ENCODE results near the gene RABL6.

The RABL6 gene

DNA sequence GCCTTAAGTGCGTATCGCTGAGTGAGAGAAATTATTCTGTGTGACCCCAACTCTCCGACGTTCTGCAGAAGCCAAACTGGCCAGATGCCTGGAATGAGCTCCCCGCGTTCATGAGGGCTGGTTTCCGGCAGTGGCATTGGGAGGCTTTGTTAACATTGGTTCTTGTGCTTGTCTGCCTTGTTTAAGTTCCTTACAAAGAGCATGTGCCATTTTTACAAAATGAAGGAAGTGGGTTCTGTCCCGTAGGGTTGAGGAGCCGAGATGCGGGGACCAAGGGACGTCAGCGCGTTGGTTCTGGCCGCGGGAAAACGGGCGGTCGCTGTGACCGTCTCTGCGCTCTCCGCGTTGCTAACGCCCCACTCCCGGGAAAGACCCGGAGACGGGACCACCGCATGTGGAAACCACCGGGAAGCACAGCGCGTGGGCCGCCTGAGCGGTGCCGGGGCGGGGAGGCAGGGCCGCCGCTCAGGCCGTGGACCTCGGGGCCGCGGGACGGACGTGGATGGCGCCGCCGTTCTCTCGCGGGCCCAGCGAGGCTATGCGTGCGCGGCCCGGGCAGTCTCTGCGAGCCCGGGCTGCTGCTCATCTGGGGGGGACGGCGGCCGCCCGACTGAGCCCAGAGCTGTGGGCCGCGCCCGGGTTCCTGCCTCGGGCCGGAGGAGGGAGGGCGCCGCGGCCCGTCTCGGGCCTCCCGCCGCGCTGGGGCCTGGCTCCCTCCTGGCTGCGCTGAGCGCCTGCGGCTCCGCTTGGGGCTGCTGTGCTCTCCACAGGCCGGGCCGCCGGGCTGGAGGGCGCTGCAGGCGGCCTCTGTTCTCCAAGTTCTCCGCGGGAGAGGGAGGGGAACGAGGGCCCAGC lies 13.4 kb downstream of the RABL6 start:
- no peak overlapping the region for H3K4me3 ChIP-seq (ENCODE audit: low read length)
- no peak overlapping the region for H3K9ac ChIP-seq (ENCODE audit: low read length)
- H3K36me3 ChIP-seq (ENCODE audit: control insufficient read depth, insufficient read depth, low read length) = peaks cover 8% of the 10 kb centered on the region
- no peaks in the 10 kb centered on the region for H3K27me3 ChIP-seq (ENCODE audit: control insufficient read depth, insufficient read depth, low read length)
- no peaks in the 10 kb centered on the region for H3K9me3 ChIP-seq (ENCODE audit: control insufficient read depth, low read length)
- H3K4me1 ChIP-seq (ENCODE audit: control insufficient read depth, insufficient read depth, low read length) = no peaks in the 10 kb centered on the region

DNA sequence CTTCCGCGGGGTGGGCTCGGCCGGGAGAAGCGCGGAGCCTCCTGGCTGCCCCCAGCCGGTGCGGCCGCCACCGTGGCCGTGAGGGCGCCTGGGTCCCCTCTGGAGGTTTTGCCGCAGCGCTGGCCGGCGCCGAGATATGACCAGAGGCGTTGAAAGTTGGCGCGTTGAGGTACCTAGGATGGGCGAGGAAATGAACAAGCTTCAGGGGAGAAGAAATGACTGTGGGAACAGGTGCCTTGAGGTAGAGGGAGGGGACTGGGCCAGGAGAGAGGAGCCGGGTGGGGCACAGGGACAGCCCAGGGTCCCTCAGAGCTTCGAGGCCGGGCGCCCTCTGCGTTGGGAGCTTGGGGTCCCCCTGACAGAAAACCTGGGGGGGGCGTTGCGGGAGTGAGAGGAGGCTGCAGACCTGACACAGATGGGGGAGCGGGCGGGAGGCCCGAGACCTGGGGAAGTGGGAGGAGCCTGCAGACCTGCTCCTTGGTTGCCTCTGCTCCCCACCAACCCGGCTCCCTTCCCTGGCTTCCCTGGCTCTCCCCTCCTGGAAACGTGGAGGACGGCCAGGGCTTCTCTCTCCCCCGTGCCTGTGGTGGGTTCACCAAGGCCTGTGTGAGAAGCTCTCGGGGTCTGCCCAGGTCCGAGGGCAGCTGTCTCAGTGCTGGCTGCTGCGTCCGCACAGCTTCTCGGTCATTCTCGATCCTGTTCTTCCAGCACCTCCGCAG lies 14.2 kb downstream of the RABL6 start:
- Histone ChIP-seq H3K4me3 (ENCODE audit: low read length) (no peak overlapping the region), H3K4me1 (ENCODE audit: control insufficient read depth, insufficient read depth, low read length) (no peaks in the 10 kb centered on the region), H3K9me3 (ENCODE audit: control insufficient read depth, low read length) (no peaks in the 10 kb centered on the region), H3K36me3 (ENCODE audit: control insufficient read depth, insufficient read depth, low read length) (peaks cover 8% of the 10 kb centered on the region), H3K27me3 (ENCODE audit: control insufficient read depth, insufficient read depth, low read length) (no peaks in the 10 kb centered on the region), H3K9ac (ENCODE audit: low read length) (no peak overlapping the region)

- Histone ChIP-seq H3K9ac (ENCODE audit: low read length) (no peak overlapping the region), H3K4me3 (ENCODE audit: low read length) (no peak overlapping the region), H3K27me3 (ENCODE audit: control insufficient read depth, insufficient read depth, low read length) (no peaks in the 10 kb centered on the region), H3K4me1 (ENCODE audit: control insufficient read depth, insufficient read depth, low read length) (no peaks in the 10 kb centered on the region), H3K9me3 (ENCODE audit: control insufficient read depth, low read length) (no peaks in the 10 kb centered on the region), H3K36me3 (ENCODE audit: control insufficient read depth, insufficient read depth, low read length) (peaks cover 8% of the 10 kb centered on the region)
Measured at GRCh38 chr9:136823136-136824046, 15.6 kb downstream of the RABL6 start.

DNA sequence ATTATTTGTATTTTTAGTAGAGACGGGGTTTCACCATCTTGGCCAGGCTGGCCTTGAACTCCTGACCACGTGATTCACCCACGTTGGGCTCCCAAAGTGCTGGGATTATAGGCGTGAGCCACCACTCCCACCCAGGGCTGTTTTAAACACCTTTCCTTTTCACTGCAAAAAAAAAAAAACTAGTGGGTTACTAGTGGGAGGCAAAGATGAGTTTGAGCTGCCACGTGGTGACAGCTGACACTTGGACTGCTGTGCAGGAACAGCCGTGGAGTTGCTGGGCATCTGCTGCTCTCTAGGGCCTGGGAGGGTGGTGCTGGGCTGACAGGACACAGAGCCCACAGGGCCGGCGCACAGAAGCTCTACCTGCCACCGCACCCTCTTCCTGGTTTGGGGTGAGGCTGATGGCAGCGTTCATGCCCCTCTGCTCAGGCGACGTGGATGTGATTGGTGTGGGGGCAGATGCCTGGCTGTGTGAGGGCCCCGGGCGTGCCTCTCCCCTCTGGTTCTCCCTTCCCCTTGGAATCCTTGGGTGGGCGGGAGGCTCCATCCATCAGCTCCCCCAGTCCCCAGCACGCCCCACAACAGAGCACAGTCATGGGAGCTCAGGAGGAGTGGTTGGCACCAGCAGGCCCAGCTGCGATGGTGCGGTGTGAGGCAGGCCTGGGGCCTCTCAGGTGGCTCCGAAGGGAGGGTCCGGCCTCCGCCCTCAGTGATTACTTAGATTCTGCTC lies 16.9 kb downstream of the RABL6 start:
- H3K9me3 ChIP-seq (ENCODE audit: control insufficient read depth, low read length) = no peaks in the 10 kb centered on the region
- H3K4me1 ChIP-seq (ENCODE audit: control insufficient read depth, insufficient read depth, low read length) = no peaks in the 10 kb centered on the region
- peaks cover 11% of the 10 kb centered on the region for H3K36me3 ChIP-seq (ENCODE audit: control insufficient read depth, insufficient read depth, low read length)
- no peak overlapping the region for H3K9ac ChIP-seq (ENCODE audit: low read length)
- H3K27me3 ChIP-seq (ENCODE audit: control insufficient read depth, insufficient read depth, low read length) = no peaks in the 10 kb centered on the region
- no peak overlapping the region for H3K4me3 ChIP-seq (ENCODE audit: low read length)

- Histone ChIP-seq H3K9me3 (ENCODE audit: control insufficient read depth, low read length) (no peaks in the 10 kb centered on the region), H3K4me3 (ENCODE audit: low read length) (no peak overlapping the region), H3K4me1 (ENCODE audit: control insufficient read depth, insufficient read depth, low read length) (no peaks in the 10 kb centered on the region), H3K9ac (ENCODE audit: low read length) (no peak overlapping the region), H3K27me3 (ENCODE audit: control insufficient read depth, insufficient read depth, low read length) (no peaks in the 10 kb centered on the region), H3K36me3 (ENCODE audit: control insufficient read depth, insufficient read depth, low read length) (peaks cover 16% of the 10 kb centered on the region)
Measured at GRCh38 chr9:136825295-136826187, 17.8 kb downstream of the RABL6 start.

GRCh38 chr9:136826188-136826541 lies 18.4 kb downstream of the RABL6 start:
- Histone ChIP-seq H3K9me3 (ENCODE audit: control insufficient read depth, low read length) (no peaks in the 10 kb centered on the region), H3K9ac (ENCODE audit: low read length) (no peak overlapping the region), H3K4me1 (ENCODE audit: control insufficient read depth, insufficient read depth, low read length) (no peaks in the 10 kb centered on the region), H3K36me3 (ENCODE audit: control insufficient read depth, insufficient read depth, low read length) (peaks cover 16% of the 10 kb centered on the region), H3K27me3 (ENCODE audit: control insufficient read depth, insufficient read depth, low read length) (no peaks in the 10 kb centered on the region), H3K4me3 (ENCODE audit: low read length) (no peak overlapping the region)

DNA sequence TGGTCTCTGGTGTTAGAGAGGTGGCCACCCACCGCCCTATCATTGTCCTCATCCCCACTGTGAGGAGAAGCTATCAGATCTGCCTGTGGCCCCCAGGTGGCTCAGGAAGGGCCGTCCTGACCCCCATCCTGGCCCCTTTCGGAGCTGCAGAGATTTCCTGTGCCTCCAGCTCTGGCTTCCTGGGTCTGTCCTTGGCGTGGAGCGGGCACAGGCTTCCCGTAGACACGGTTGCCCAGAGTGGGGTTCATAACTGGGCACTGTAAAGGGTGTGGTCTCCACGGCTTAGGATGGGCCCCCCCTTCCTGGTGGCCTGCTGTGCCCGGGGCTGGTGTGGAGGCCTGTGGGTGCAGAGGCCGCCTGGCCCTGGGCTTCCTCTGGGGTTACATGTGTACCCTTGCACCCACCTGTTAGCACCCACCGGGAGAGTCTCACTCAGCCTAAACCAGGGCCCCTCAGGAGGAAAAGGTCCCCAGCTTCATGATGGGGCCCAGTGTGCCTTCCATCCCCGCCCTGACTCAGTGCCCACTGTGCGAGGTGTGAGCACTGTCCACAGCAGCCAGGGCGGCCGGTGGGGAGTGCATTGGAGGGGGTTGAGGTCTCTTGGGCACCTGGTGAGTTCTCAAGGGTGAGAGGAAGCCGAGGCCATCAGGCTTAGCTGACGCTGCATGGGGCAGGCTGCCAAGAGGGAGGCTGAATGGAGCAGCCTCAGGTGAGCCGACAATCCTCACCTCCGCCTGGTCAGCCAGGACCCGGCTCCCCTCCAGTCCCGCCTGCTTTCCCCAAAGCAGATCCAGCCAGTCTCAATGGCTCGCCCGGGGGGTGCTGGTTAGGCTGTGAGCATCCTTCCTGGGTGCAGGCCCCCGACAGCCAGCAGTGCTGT lies 19.2 kb downstream of the RABL6 start:
- Histone ChIP-seq H3K36me3 (ENCODE audit: control insufficient read depth, insufficient read depth, low read length) (peaks cover 16% of the 10 kb centered on the region), H3K9ac (ENCODE audit: low read length) (no peak overlapping the region)

GRCh38 chr9:136827794-136828473 lies 20.2 kb downstream of the RABL6 start:
- peaks cover 16% of the 10 kb centered on the region for H3K36me3 ChIP-seq (ENCODE audit: control insufficient read depth, insufficient read depth, low read length)
- no peaks in the 10 kb centered on the region for H3K4me1 ChIP-seq (ENCODE audit: control insufficient read depth, insufficient read depth, low read length)
- H3K27me3 ChIP-seq (ENCODE audit: control insufficient read depth, insufficient read depth, low read length) = no peaks in the 10 kb centered on the region
- no peak overlapping the region for H3K4me3 ChIP-seq (ENCODE audit: low read length)
- no peaks in the 10 kb centered on the region for H3K9me3 ChIP-seq (ENCODE audit: control insufficient read depth, low read length)
- H3K9ac ChIP-seq (ENCODE audit: low read length) = no peak overlapping the region

More for the DNA sequence above, 19.2 kb downstream of the RABL6 start:
- no peaks in the 10 kb centered on the region for H3K4me1 ChIP-seq (ENCODE audit: control insufficient read depth, insufficient read depth, low read length)
- H3K4me3 ChIP-seq (ENCODE audit: low read length) = no peak overlapping the region
- H3K9me3 ChIP-seq (ENCODE audit: control insufficient read depth, low read length) = no peaks in the 10 kb centered on the region
- H3K27me3 ChIP-seq (ENCODE audit: control insufficient read depth, insufficient read depth, low read length) = no peaks in the 10 kb centered on the region

GRCh38 chr9:136828474-136829140 lies 20.9 kb downstream of the RABL6 start:
- Histone ChIP-seq H3K4me3 (ENCODE audit: low read length) (no peak overlapping the region), H3K36me3 (ENCODE audit: control insufficient read depth, insufficient read depth, low read length) (peaks cover 16% of the 10 kb centered on the region), H3K27me3 (ENCODE audit: control insufficient read depth, insufficient read depth, low read length) (no peaks in the 10 kb centered on the region), H3K9ac (ENCODE audit: low read length) (no peak overlapping the region), H3K4me1 (ENCODE audit: control insufficient read depth, insufficient read depth, low read length) (no peaks in the 10 kb centered on the region), H3K9me3 (ENCODE audit: control insufficient read depth, low read length) (no peaks in the 10 kb centered on the region)

Measured in mucosa of stomach (tissue), 1 donor.